Smooth muscle cell of the pulmonary artery (primary cell): ENCODE measurements around the gene SNU13. TPM values are rescaled to one million over a fixed set of nuclear protein-coding genes. Genes with fewer than 3 reads are reported as not detected.

ENCODE experiments used
- total RNA-seq: library from RNA; depleted of rRNA; stranded (reverse); fragments of >200 nt; gene quantifications from 2 replicates; pipeline ENCODE4 v1.2.3, GENCODE V29; 2014

The SNU13 gene
- 66.7 and 76.8 TPM in 2 replicates for total RNA-seq

DNA sequence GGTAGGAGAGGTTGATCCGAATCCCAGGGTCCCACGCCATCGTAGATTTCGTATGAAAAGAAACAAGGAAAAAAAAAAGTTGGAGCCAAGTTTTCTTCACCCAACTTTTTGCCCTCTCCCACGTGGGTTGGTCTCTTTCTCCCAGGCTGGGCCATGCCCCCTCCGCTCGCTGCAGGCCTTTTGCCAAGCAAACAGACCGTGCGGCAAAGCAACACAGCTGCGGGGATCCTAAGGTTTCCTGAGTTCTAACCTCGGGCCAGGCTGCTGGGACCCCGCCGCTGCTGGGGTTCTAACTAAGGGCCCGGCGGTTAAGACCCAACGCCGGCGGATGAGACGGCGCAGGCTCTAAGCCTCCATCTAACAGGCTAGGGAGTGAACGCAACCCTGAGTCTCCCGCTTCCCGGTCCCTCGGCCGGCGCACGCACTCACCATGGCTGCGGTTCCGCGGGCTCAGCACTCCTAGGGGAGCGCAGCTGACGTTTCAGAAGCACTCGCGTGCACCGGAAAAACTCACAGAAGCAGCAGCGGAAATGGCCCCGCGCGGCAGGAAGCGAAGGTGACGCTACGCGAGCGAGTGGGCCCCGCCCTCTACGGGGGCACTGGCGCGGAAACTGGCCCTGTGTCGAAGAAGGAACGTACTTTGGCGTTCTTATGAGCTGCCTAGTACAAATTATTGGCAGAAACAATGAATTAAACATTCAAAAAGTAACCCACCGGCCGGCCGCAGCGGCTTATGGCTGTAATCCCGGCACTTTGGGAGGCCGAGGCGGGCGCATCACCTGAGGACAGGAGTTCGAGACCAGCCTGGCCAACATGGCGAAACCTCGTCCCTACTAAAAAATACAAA lies at the start of gene SNU13:
Gene SNU13, minus strand, starts transcription at position 503 of the 847 bp plus-strand sequence. Its CDS starts 71 bp downstream, at position 432.

DNA sequence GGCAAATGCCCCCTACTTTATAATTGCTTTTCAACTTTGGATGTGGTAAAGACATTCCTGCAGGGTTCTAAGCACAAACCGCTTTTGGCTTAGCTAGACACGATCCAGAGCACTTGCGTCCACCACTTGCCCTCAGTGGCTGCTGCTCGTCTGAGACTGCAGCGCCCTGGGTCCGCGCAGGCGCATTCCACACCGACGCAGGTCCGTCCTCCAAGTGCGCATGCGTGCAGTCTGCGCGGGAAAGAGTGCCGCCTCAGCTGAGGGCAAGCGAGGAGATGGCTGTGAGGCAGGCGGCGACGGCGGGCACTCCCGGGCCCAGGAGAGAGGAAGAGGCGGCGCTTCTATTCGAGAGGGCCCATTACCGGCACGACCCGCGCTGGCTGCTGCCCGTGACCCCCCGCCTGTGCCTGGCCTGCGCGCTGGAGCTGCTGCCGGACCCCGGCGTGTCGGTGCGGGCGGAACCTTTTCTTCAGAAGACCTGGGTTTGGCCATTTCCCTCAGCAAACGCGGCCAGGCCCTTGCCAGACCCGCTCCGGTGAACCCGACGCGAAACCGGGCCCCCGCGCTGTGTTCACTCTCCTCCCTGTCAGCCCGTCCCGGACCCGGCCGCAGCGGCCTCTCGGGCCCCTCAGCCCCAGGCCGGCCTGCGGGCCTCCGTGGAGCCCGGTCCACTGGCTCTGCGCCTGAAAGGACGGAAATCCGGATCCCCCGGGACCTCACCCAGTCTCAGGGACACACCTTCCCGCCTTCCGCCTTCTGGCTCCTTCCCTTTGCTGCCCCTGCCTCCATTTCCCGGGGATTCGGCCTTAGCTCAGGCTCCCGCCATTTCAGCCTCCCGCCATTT lies 10.8 kb upstream of the SNU13 start, which contains the start of gene MEI1:
Gene MEI1, plus strand, starts transcription at position 240 of the 844 bp plus-strand sequence. Its CDS starts 36 bp downstream, at position 276.

Other genes starting within 250 kb of the SNU13 start
- gene TOB2, start 242.1 kb downstream of the SNU13 start, total RNA-seq: 26.8 and 31.1 TPM in 2 replicates
- 32.9 and 33.9 TPM in 2 replicates for gene PHF5A, start 220.2 kb downstream of the SNU13 start, total RNA-seq
- 94.5 and 101 TPM in 2 replicates for gene ACO2, start 219.8 kb downstream of the SNU13 start, total RNA-seq
- 27.2 and 35.0 TPM in 2 replicates for gene POLR3H, start 144.4 kb downstream of the SNU13 start, total RNA-seq
- 2.9 and 6.3 TPM in 2 replicates for gene CSDC2, start 127.9 kb downstream of the SNU13 start, total RNA-seq
- gene PMM1, start 99.0 kb downstream of the SNU13 start, total RNA-seq: 23.5 and 25.9 TPM in 2 replicates
- gene DESI1, start 67.8 kb downstream of the SNU13 start, total RNA-seq: 20.8 and 23.9 TPM in 2 replicates
- 249 and 253 TPM in 2 replicates for gene XRCC6, start 67.6 kb downstream of the SNU13 start, total RNA-seq
- 0.20 and 0.26 TPM in 2 replicates for gene MEI1, start 10.6 kb upstream of the SNU13 start, total RNA-seq
- gene CCDC134, start 111.8 kb upstream of the SNU13 start, total RNA-seq: 8.0 and 8.1 TPM in 2 replicates
- gene SREBF2, start 144.2 kb upstream of the SNU13 start, total RNA-seq: 82.1 and 123 TPM in 2 replicates
- not detected in 2 replicates for gene SHISA8, start 226.2 kb upstream of the SNU13 start, total RNA-seq
- not detected in 2 replicates for gene TNFRSF13C, start 237.9 kb upstream of the SNU13 start, total RNA-seq